IPS-NIHi7 (cell line): Measurements from ENCODE around the gene ZCCHC9.
"Not testable (repeated sequence)": the region's sequence is repeated elsewhere in the genome, so short reads cannot be mapped to it uniquely, and the experiment has no call there.

ENCODE experiments used
- DNase-seq: peaks from one replicate; pipeline ENCODE4 v3.0.0; 2012; ENCODE audit warnings: mixed read lengths; ENCODE audit errors: extremely low spot score

The ZCCHC9 gene

DNA sequence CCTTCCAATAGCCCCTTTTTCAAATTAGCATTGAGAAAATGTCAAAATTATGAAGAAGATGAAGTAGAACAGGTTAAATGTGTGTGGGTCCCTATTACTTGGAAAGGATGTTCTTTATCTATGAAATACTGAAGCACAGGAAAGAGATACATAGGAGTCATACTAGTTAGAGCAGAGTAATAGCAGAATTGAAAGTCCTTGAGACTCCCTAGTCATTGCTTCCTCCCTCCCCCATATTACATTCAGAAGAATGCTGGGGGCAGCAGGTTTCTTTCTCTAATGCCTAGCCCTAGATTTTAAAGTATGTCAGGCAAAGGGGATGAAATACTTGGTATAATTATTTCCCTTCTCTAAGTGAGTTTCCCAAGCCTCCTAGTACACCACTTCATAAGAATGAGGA is 4.4 kb downstream of the ZCCHC9 start:
- DNase-seq, result no peak

DNA sequence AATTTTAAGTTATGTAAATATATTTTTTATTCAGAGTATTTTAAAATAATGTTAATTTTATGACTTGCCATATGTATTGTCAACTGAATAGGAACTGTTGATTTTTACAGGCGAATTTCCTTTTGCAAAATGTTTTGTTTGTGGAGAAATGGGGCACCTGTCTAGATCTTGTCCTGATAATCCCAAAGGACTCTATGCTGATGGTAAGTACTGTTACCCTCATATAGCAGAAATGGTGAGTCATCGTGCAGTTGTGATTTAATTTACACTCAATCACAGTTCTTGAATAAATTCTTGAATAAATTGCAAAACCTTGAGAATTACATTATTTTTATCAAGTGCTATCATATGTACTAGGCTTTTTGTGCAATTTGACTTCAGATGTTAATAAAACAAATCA is 7.4 kb downstream of the ZCCHC9 start:
- no peak for DNase-seq

DNA sequence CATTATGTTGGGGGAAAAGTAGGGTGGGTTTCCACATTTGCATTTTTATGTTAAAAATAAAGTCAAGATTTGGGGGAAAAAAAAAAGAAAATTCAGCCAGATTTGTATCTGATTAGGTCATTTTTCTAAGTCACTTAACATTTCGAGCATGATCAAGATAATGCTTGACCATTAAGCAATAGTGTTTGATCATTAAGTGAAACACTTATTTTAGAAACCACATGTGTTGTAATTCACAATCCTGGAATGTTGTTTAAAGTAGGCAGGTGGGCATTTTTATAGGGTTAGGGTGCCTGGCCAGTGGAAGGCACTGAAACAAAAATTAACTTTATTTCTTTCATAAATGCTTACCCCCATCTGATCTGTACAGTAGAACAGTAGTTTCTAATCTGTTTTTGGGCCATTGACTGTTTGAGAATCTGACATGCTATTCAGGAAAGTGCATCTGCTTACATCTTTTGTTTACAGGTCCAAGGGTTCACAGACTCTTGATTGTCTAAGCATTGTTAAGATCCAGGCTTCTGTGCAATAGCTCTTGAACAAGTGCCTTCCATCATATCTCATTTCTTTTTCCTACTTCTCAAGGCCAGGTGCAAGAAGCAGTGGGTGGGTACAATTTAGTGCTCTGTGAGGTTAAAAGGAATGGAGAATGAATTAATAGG is 9.1 kb downstream of the ZCCHC9 start:
- no peak for DNase-seq

DNA sequence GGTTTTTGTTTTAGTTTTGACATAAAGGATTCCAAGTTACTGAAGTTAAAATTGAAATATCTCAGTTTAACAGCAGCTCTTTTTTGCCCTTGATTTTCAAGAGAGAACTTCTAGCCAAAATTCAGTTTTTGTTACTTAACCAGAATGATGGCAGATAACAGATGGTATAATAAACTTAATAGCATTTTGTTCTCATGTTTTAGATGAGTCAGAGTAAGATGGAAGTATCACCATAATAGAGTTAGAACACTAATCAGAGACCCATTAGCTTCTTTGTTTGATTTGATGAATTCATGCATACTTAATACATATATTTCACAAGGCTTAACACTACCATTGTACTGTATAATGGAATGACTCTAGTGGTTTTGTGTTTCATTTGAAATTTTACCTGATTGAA is 11.9 kb downstream of the ZCCHC9 start:
- no peak for DNase-seq

DNA sequence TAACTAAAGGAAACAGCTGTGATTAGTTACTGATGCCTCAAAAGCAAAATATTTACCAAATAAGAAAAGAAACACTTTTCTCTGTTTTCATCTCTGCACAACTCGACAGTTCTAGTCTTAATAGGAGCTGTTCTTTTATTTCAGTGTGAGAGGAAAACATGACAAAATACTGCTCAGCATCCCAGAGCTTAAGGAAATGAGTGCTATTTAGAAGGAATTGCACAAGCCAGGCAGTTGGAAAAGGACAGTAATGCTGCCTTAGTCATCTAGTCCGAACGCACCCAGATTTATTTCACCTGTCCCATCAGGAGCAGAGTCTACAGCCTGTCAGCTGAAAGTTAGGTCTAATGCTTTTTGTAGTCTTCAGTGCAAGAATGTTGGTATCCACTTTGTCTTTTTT is 12.3 kb downstream of the ZCCHC9 start:
- DNase-seq, result no peak

DNA sequence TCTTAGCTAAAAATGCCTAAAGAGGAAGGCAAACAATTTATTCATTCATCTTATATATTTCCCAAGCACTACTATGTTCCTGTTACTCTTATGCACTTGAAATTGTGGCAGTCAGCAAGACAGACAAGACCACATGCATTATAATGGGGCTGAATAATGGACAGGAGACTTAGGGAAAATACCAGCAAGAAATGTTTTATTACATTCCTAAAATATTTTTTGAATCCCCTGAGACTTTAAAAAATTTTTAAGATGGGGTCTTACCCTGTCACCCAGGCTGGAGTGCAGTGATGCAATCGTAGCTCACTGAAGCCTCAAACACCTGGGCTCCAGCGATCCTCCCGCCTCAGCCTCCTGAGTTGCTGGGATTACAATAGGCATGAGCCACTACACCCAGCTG is 13.2 kb downstream of the ZCCHC9 start:
- no peak for DNase-seq

DNA sequence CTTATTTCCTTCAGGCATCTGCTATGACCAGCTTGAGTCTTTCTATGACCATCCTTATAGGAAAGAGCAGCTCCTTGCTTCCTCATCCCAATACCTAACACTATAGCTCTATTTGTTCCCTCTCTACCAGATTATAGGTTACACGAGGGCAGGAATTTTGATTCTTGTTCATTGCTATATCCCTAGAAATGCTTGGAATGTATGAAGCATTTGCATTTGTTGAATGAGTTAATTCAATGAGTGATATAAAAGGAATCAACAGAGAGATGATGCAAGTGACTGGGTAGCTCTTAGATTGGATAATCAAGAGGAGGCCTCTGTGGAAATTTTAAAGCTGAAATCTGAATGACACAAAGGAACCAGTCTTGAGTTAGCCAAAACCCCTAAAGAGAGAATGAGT is 13.9 kb downstream of the ZCCHC9 start:
- DNase-seq, result no peak

DNA sequence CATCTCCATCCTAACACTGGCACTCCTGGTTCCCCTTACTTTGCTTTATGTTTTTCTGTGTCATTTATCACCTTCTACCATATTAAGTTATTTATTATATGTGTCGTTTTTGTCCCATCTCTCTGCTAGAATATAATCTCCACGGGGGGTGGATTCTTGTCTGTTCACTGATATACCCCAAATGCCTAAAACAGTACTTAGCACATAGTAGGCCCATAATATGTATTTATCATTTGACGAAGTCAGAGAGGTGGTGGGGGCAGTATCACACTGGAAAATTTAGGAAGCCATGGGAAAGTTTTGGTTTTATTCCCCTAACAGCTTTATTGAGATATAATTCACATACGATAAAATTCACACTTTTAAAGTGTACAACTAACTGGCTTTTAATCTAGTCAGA is 14.4 kb downstream of the ZCCHC9 start:
- no peak for DNase-seq

DNA sequence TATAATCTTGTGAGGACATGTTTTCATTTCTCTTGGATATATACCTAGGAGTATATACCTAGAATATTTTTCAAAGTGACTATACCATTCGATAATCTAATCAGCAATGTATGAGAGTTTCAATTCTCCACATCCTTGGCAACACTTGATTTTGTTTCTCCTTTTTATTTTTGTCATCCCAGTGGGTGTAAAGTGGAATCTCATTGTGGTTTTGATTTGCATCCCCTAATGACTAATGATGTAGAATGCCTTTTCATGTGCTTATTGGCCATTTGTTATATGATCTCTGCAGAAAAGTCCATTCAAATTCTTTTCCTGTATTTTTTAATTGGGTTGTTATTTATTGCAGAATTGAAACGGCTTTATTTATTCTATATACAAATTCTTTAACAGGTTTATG is 15.2 kb downstream of the ZCCHC9 start:
- DNase-seq, result no peak

DNA sequence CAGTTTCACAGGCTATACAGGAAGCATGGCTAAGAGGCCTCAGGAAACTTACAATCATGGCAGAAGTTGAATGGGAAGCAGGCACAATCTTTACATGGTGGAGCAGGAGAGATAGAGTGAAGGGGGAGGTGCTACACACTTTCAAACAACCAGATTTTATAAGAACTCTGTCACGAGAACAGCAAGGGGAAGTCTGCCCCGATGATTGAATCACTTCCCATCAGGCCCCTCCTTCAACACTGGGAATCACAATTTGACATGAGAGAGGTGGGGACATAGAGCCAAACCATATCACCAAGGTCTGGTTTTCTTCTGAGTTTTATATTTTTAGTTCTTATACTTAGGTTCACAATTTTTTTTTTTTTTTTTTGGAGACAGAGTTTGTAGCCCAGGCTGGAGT is 16.1 kb downstream of the ZCCHC9 start:
- no peak for DNase-seq

DNA sequence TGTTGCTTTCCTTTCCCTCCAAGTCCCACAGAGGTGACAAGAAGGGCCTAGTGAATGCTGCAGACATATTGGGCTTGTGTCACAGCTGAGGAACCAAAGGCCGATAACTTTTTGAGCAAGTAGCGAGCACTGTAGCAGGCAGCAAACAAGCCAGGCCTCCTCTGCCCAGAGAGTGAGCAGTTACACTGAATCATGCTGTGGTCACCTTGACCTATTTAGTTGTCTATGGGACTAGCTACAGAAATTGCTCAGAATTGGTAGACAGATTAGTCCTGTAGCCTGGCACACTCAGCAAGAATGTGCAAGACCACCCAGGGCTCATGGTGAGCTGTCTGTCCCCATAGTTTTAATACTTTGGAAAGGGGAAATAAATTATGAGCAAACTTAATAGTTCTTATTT is 25.2 kb downstream of the ZCCHC9 start:
- no peak for DNase-seq

DNA sequence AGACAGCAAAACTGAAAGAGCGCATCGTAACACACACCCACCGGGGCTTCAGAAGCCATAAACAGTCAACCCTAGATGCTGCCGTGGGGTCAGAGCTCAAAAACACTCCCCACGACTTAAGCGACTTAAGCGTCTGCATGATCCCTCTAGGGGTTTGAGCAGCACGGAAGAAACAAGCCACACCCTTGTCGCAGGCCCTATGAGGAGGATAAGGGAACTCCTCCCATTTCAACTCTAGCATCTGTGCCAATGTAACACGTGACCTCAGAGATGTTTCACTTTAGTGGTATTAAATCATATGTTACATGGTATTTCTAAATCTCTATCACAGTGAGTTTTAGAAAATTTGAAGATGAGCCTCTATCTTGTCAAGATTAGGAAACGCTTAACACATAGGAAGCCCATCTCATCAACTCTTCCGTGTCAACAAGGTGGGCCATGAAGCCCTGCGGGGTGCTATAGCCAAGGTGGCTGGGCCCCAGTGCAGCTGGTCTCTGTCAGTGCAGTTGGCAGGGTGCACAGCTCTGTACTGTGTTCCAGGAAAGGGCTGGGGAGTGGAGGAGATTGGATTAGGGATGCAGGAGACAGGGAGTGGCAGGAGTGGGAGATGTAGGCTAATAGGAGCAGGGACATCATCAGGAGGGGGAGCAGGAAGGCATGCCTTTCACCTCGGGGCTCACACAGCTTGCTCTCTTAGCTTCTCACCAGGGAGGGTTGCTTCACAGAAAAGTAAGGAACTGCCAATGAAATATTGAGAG is 33.1 kb downstream of the ZCCHC9 start:
- DNase-seq, result no peak

DNA sequence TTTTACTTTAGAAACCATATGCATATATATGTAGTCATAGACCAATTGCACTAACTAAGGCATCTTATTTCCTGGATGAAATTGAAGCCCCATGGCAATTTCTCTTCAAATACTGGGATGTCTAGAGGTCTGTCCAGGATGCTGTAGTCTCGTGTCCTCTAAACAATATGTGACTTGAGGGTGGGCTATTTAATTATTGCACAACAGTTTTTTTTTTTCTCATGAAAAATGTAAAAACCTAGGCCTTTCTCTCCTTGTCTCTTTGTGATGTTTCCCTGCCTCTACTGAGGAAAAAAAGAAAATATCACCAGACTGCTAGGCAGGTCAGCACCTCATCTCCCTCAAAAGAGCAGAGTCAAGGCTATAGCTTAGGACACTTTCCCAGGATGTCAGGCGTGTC is 34.6 kb downstream of the ZCCHC9 start:
- no peak for DNase-seq

DNA sequence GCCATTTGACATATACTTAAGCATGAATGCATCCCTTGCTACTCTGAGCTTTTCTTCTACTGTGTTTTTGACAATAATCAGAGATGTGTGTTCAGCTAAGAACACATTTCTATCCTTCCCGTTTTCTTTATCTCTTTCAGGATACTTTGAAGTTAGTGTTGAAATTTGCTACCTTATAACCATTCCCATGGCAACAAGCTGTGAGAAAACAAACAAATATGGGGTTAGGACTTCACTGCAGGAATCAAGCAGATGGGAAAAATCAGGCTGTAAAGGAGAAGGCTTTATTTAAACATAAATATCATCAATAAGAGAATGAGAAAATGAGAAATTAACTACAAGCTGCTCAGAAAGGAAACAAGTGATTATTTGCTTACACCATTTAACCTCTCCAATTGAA is 35.2 kb downstream of the ZCCHC9 start:
- DNase-seq, result no peak

DNA sequence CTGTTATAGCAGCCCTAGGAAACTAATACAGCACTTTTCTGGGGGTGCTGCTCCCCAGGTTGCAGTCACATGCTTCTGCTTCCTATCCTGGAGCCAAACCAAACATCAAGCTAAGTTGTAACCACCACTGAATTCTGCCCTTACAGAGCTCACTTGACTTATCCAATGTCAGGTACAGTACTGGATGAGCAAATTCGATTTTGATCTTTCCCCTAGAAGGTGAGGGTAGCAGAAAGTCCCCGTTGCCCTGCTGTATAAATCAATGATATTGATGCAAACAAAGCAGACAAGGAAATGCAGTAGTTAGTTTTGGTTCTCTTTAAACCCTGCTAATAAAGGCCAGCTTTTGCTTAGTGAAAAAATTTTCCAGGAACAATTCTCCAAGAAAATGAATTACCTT is 36.4 kb downstream of the ZCCHC9 start:
- DNase-seq, result no peak

DNA sequence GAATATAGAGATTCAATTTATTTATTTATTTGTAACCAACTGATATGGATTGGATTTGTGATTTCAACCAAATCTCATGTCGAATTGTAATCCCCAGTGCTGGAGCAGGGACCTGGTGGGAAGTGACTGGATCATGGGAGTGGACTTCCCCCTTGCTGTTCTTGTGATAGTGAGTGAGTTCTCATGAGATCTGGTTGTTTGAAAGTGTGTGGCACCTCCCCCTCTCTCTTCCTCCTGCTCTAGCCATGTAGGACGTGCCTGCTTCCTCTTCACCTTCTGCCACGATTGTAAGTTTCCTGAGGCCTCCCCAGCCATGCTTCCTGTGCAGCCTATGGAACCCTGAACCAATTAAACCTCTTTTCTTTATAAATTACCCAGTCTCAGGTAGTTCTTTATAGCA is 36.8 kb downstream of the ZCCHC9 start:
- not testable (repeated sequence) for DNase-seq

DNA sequence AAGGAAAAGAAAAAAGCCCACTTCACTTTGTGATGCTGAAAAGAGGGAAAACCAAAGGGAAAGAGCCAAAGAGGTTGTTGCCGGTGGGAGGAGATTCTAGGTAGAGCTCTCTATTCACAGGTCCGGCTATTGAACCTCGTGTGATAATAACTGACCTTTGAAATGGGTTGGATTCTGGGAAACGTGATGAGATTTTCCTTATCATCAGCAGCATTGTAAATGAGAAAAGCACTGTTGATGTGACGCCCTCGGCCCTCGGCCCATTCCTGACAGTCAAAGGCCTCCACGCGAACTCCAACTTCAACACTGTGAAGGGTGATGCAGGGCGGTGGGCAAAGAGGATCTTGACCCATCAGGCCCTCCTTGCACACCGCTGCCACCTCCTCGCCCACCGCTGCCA is 43.3 kb downstream of the ZCCHC9 start:
- no peak for DNase-seq

DNA sequence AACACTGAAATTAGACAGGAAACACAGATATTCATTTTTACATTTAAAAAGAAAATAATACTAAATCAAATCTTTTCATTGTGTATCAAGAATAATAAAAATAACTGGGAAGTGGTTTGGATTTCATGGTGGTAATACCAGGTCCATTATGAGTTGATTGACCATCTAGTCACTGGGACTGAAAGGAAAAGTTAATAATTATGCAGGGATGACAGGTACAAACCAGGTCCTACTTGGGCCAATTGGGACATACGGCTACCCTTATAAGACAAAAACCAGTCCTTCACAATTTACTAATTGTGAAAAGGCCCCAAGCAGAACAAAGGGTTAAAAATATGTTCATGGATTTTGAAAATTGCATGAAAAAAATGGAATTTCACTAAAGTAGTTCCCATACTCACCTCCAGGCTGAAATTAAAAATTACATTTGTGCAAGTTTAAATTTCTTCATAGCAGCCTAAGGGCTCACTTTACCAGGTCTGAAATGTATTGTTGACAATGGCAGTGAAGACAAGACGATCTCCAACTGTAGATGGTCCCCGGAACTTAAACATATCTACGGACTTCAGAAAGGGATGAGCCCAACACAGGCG is 44.1 kb downstream of the ZCCHC9 start:
- no peak for DNase-seq

DNA sequence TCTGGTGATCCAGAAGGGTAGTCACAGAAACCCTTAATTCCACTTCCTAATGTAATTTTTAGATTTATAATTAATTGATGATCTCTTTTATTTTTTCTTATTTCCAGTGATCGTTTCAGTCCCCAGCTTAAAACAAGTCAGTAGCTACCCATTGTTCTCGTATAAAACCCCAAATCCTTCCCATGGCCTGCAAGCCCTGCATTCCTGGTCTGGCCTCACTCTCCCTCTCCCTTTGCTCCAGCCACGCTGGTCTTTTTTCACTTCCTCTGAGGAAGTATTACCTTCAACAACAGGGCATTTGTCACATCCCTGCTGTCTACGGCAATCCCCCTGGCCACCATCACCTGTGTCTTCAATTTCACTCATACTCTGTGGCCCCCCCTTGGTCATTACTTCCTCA is 47.8 kb downstream of the ZCCHC9 start:
- DNase-seq, result no peak

DNA sequence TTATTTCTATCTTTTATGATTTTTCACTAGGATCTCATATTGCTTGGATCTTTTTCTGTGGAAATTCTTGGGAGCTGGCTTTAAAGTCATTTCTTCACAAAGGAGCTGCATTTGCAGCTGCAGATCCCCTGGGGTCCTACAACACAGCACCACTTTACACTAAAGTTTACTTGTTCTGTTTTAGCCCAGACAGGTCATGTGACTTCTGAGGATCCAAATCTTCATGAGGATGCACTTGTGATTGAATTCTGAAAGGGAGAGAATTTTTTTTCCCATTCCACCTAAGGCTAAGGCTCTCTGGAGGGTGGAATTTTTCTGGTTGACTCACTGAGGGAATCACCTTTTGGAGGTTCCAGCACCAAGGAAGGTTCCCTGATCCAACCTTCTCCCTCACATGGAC is 49.1 kb downstream of the ZCCHC9 start:
- DNase-seq, result no peak

DNA sequence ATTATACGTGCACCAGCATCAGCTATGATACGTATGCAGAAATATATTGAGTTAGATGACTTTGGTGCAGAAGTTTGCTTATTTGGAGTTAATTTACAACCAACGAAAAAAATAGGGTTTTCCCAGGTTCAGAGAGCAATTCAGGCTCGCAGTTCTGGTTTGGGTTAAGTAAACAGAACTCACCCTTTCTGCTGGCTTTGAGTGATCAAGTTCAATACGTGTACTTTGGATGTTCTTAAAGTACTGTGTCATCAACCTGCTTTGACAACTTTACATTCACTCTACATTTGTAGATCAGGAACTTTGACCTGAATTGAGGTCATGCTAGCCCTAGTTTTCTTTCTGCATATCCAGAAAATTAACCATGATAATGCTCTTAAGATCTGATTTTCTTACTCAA is 51.8 kb downstream of the ZCCHC9 start:
- DNase-seq, result no peak

DNA sequence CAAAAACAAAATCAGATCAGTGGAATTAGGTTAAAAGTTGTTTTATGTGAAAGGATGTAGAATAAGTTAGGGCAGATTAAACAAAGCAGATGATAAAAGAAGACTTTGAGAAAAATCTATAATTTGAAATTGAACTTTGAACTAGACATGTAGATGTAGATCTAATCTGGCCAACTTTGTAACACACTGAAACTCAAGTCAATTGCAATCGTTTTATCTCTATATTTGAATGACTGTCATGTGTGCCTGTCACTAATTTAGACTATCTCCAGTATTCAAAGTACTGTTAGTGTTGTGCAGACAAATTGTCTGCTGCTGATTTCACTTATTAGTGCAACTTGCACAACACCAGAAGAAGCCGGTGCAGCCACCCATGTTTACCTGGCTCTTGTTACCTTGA is 52.7 kb downstream of the ZCCHC9 start:
- no peak for DNase-seq
